Caco-2 (cell line): ENCODE data around the gene ST3GAL3. TPM values are rescaled to one million over a fixed set of nuclear protein-coding genes. Genes with fewer than 3 reads are reported as not detected.

ENCODE experiments used
- BruUV-seq: library from RNA; stranded (reverse); fragments of 400-500 nt; replicated peaks from 2 replicates; lab custom pipeline; 2021; lab: Mats Ljungman, UMichigan
- CTCF ChIA-PET: fragments of 300-600 bp; sonication (Branson Sonifier 250); formaldehyde crosslinking; loops from one replicate; lab custom pipeline; 2022; ENCODE audit warnings: antibody characterized with exemption; lab: Charles Lee
- POLR2A ChIA-PET: fragments of 300-600 bp; sonication (Branson Sonifier 250); formaldehyde crosslinking; loops from one replicate; lab custom pipeline; 2022; ENCODE audit warnings: antibody characterized with exemption; lab: Charles Lee
- DNase-seq, 2 experiments: peaks; one replicate each; pipeline versions ENCODE4 v3.0.0 to v3.0.0-alpha.2; 2020 to 2022
- H3K27me3 ChIP-seq: replicated peaks from 2 replicates; pipeline ENCODE4 v1.6.0; 2011; ENCODE audit warnings: low read length; ENCODE audit not compliant: control insufficient read depth, insufficient read depth
- H3K36me3 ChIP-seq: 2 replicates; pipeline ENCODE4 v1.5.1; 2011; ENCODE audit warnings: low read length; ENCODE audit not compliant: control insufficient read depth, insufficient read depth
- H3K4me1 ChIP-seq: fragments of 250-450 bp; sonication (Bioruptor Pico); 2 replicates; pipeline ENCODE4 v1.5.1; 2020; ENCODE audit warnings: mild to moderate bottlenecking
- H3K4me3 ChIP-seq: 2 replicates; pipeline ENCODE4 v1.5.1; 2011; ENCODE audit warnings: low read depth, mild to moderate bottlenecking, control low read depth, low read length
- H3K9me3 ChIP-seq: fragments of 250-450 bp; sonication (Bioruptor Pico); 2 replicates; pipeline ENCODE4 v1.5.1; 2020; ENCODE audit warnings: mild to moderate bottlenecking, moderate library complexity
- H3K27ac Mint-ChIP-seq: one replicate; pipeline ENCODE4 v1.8.0; 2022; ENCODE audit warnings: mixed read lengths; ENCODE audit not compliant: unreplicated experiment
- H3K27me3 Mint-ChIP-seq: one replicate; pipeline ENCODE4 v1.8.0; 2022; ENCODE audit warnings: mixed read lengths; ENCODE audit not compliant: insufficient read depth, unreplicated experiment
- H3K36me3 Mint-ChIP-seq: one replicate; pipeline ENCODE4 v1.8.0; 2022; ENCODE audit warnings: mild to moderate bottlenecking, mixed read lengths; ENCODE audit not compliant: insufficient read depth, unreplicated experiment
- H3K4me1 Mint-ChIP-seq: one replicate; pipeline ENCODE4 v1.8.0; 2022; ENCODE audit warnings: low read depth, mixed read lengths; ENCODE audit not compliant: unreplicated experiment
- H3K4me3 Mint-ChIP-seq: one replicate; pipeline ENCODE4 v1.8.0; 2022; ENCODE audit warnings: mild to moderate bottlenecking, moderate library complexity, mixed read lengths; ENCODE audit not compliant: unreplicated experiment
- H3K9me3 Mint-ChIP-seq: one replicate; pipeline ENCODE4 v1.8.0; 2022; ENCODE audit warnings: mixed read lengths; ENCODE audit not compliant: unreplicated experiment
- CTCF ChIP-seq, 2 experiments: fragments of 200-600 bp in 1 of 2; IDR thresholded peaks; 1 replicate in 1 of 2; 2 replicates in 1 of 2; pipeline versions ENCODE4 v1.5.1 to v1.8.0; 2011 to 2022; ENCODE audit warnings: antibody characterized with exemption in 1 of 2, control low read depth in 1 of 2, inconsistent platforms in 1 of 2, low read depth in 1 of 2, low read length in 1 of 2, mild to moderate bottlenecking in 1 of 2, moderate library complexity in 1 of 2; ENCODE audit not compliant: insufficient read depth in 1 of 2, severe bottlenecking in 1 of 2, unreplicated experiment in 1 of 2
- intact Hi-C: fragments of 100-400 bp; cut with micrococcal nuclease; formaldehyde crosslinking; loops from one replicate; pipeline ENCODE4 v1.10.0; 2022; ENCODE audit not compliant: unreplicated experiment
- total RNA-seq: library from RNA; stranded (reverse); gene quantifications from 2 replicates; pipeline ENCODE4 v1.2.3, GENCODE V29; 2022

The ST3GAL3 gene
- total RNA-seq, 1 experiment from 2014 or later = 5.6 TPM

GRCh38 chr1:43934101-43934985, 227.0 kb downstream of the ST3GAL3 start:
- H3K36me3 ChIP-seq = no peaks in the 10 kb centered on the region
- no peaks in the 10 kb centered on the region for H3K27me3 Mint-ChIP-seq
- intact Hi-C loops = loop anchor here (1.0 kb wide), 2 partner anchors 171 to 405 kb away; no protein-coding TSS in a partner anchor
- no peak overlapping the region for H3K4me3 ChIP-seq
- POLR2A ChIA-PET = no interaction called here
- no peak overlapping the region for H3K27ac Mint-ChIP-seq
- H3K4me1 Mint-ChIP-seq = no peaks in the 10 kb centered on the region
- H3K27me3 ChIP-seq = no peaks in the 10 kb centered on the region
- no peaks in the 10 kb centered on the region for H3K36me3 Mint-ChIP-seq
- peak overlapping the region; percentile 61 for H3K4me3 Mint-ChIP-seq
- H3K4me1 ChIP-seq = peaks cover 9% of the 10 kb centered on the region
- DNase-seq = peak; percentile 59 to 63
- no peaks in the 10 kb centered on the region for H3K9me3 Mint-ChIP-seq
- TF ChIP-seq CTCF (IDR thresholded peaks at IDR 0.05; ENCODE audit: insufficient read depth in 1 of 2, low read depth in 1 of 2, low read length in 1 of 2, severe bottlenecking in 1 of 2, unreplicated experiment in 1 of 2) = peak; percentile 61 to 72
- BruUV-seq = no TSS peak
- no peaks in the 10 kb centered on the region for H3K9me3 ChIP-seq
- CTCF ChIA-PET = interaction anchor here (0.6 to 3.5 kb wide), 17 partner anchors 9 to 1104 kb away, joined by 3 to 66 read pairs (median 4); partner anchors contain the start of genes ATP6V0B, DPH2, IPO13 and KDM4A

GRCh38 chr1:43934986-43935324, 227.6 kb downstream of the ST3GAL3 start:
- Mint-ChIP-seq H3K36me3 (no peaks in the 10 kb centered on the region), H3K27me3 (no peaks in the 10 kb centered on the region), H3K4me1 (no peaks in the 10 kb centered on the region), H3K4me3 (no peak overlapping the region), H3K9me3 (no peaks in the 10 kb centered on the region), H3K27ac (no peak overlapping the region)
- no TSS peak for BruUV-seq
- Histone ChIP-seq H3K36me3 (no peaks in the 10 kb centered on the region), H3K9me3 (no peaks in the 10 kb centered on the region), H3K4me1 (peaks cover 9% of the 10 kb centered on the region), H3K4me3 (no peak overlapping the region), H3K27me3 (no peaks in the 10 kb centered on the region)
- POLR2A ChIA-PET = no interaction called here
- DNase-seq = no peak
- CTCF ChIA-PET = interaction anchor here (0.6 to 3.5 kb wide), 16 partner anchors 8 to 1104 kb away, joined by 3 to 66 read pairs (median 4); partner anchors contain the start of genes ATP6V0B, DPH2, IPO13 and KDM4A
- TF ChIP-seq CTCF (IDR thresholded peaks at IDR 0.05; ENCODE audit: insufficient read depth in 1 of 2, low read depth in 1 of 2, low read length in 1 of 2, severe bottlenecking in 1 of 2, unreplicated experiment in 1 of 2) = no peak
- intact Hi-C loops = loop anchor here (1.0 kb wide), 2 partner anchors 172 to 406 kb away; no protein-coding TSS in a partner anchor

GRCh38 chr1:43935711-43936427, 228.5 kb downstream of the ST3GAL3 start:
- no TSS peak for BruUV-seq
- no peak for TF ChIP-seq CTCF (IDR thresholded peaks at IDR 0.05; ENCODE audit: insufficient read depth in 1 of 2, low read depth in 1 of 2, low read length in 1 of 2, severe bottlenecking in 1 of 2, unreplicated experiment in 1 of 2)
- Mint-ChIP-seq H3K36me3 (no peaks in the 10 kb centered on the region), H3K27ac (no peak overlapping the region), H3K4me3 (peak overlapping the region; percentile 79), H3K4me1 (no peaks in the 10 kb centered on the region), H3K9me3 (no peaks in the 10 kb centered on the region), H3K27me3 (no peaks in the 10 kb centered on the region)
- ChIA-PET POLR2A (no interaction called here), CTCF (interaction anchor here (0.9 to 3.5 kb wide), 5 partner anchors 10 to 406 kb away, joined by 3 to 66 read pairs (median 4); partner anchors contain the start of gene IPO13)
- intact Hi-C loops = no loop called here
- Histone ChIP-seq H3K27me3 (no peaks in the 10 kb centered on the region), H3K9me3 (no peaks in the 10 kb centered on the region), H3K4me3 (peak overlapping the region; percentile 53), H3K36me3 (no peaks in the 10 kb centered on the region), H3K4me1 (peaks cover 9% of the 10 kb centered on the region)
- DNase-seq = no peak
